Lower leg skin (tissue), 4 donors: ENCODE measurements around the gene PPIL6. TPM values are rescaled to one million over a fixed set of nuclear protein-coding genes. Genes with fewer than 3 reads are reported as not detected.
A peak's percentile ranks its signal among the peaks of the same experiment; 100 is the strongest.

ENCODE experiments used
- DNase-seq, 2 donors: peaks; one replicate each; pipeline ENCODE4 v3.0.0-alpha.2; 2019; ENCODE audit warnings: low spot score in 2 of 2
- H3K4me3 ChIP-seq: fragments of 200-600 bp; sonication (generic); 2 replicates; pipeline ENCODE4 v1.5.1; 2017; ENCODE audit warnings: mild to moderate bottlenecking, low read depth; ENCODE audit not compliant: poor library complexity, severe bottlenecking
- POLR2A ChIP-seq, 2 donors: fragments of 450-650 bp; IDR thresholded peaks; one replicate each; pipeline ENCODE4 v1.6.1; 2016 to 2017; ENCODE audit warnings: antibody characterized with exemption in 2 of 2, mild to moderate bottlenecking in 1 of 2, moderate library complexity in 1 of 2
- WGBS, 2 donors: methylation state at CpG; one replicate each; pipeline ENCODE4 v1.1.5; 2018; 5-methylcytosine and 5-hydroxymethylcytosine counted together
- intact Hi-C: fragments of 100-400 bp; cut with DNase I; formaldehyde crosslinking; loops from one replicate; pipeline ENCODE4 v1.15.0; 2023; ENCODE audit warnings: low total_unique reads
- total RNA-seq, 4 donors: library from RNA; depleted of rRNA; stranded (reverse); fragments of >200 nt; gene quantifications; one replicate each; pipeline ENCODE4 v1.1.0, GENCODE V29; 2016
- TF ChIP-seq, protein P1 (sequence below), 3 donors: fragments of 450-650 bp; IDR thresholded peaks; one replicate each; pipeline ENCODE4 v1.5.1; 2016; ENCODE audit warnings: antibody characterized with exemption in 3 of 3, mild to moderate bottlenecking in 3 of 3, moderate library complexity in 2 of 3

PPIL6 gene
- total RNA-seq, 4 donors from 2014 or later, result 1.5 to 9.1 (median 2.3) TPM

DNA sequence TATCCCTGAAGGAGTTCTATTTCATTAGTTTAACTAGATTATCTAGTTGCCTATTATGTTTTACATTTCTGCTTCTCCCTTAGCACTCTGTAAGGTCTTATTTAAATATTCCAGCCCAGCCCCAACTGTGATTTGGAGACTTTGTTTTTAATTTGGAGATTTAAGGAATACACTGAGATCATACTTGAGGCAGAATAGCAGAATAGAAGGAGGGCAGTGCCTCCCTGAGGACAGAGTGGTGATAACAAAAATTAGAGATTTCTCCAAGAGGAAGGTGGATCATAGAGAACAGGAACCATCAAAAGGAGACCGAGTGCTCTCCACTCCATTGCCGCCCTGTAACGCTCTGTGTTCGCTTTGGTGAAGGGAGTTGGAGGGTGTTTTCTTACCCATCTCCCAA is 43.4 kb downstream of the PPIL6 start:
- 68% methylated on average over 4 of the region's 4 CpGs for WGBS, 2 donors
- intact Hi-C loops, result no loop called here
- peak in 1 of 2 donors; percentile 37 for DNase-seq
- TF ChIP-seq, protein P1, sequence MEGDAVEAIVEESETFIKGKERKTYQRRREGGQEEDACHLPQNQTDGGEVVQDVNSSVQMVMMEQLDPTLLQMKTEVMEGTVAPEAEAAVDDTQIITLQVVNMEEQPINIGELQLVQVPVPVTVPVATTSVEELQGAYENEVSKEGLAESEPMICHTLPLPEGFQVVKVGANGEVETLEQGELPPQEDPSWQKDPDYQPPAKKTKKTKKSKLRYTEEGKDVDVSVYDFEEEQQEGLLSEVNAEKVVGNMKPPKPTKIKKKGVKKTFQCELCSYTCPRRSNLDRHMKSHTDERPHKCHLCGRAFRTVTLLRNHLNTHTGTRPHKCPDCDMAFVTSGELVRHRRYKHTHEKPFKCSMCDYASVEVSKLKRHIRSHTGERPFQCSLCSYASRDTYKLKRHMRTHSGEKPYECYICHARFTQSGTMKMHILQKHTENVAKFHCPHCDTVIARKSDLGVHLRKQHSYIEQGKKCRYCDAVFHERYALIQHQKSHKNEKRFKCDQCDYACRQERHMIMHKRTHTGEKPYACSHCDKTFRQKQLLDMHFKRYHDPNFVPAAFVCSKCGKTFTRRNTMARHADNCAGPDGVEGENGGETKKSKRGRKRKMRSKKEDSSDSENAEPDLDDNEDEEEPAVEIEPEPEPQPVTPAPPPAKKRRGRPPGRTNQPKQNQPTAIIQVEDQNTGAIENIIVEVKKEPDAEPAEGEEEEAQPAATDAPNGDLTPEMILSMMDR (IDR thresholded peaks at IDR 0.05), result no peak
- TF ChIP-seq POLR2A (IDR thresholded peaks at IDR 0.05), result no peak
- no peak overlapping the region for H3K4me3 ChIP-seq

DNA sequence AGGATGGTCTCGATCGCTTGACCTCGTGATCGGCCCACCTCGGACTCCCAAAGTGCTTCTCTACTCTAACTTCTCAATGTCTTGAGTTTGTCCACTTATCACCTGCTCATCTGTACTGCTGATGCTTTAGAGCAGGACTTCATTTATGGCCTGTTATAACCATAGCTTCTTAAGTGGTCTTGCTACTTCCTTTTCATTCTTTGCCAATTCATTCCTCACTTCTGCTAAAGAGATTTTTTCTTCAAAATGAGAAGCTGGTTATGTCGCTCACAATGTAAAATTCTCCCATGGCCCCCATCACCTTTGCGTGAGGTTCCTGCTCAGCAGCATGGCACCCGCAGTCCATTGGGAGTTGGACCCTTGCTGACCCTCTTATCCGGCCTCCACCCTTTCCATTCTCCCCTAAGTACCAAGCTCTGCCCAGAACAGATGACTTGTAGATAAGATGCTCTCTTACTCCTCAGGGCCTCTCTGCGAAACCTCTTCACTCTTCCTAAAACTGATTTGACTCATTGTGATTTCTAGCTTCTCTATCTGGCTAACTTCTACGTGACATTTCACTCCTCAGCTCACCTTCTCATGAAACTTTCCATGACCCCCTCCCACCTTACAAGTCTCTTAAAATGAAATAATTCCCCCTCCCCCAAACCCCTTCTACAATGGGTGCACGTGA is 44.2 kb downstream of the PPIL6 start:
- peak in 1 of 2 donors; percentile 14 for DNase-seq
- no peak for TF ChIP-seq POLR2A (IDR thresholded peaks at IDR 0.05)
- TF ChIP-seq, protein P1 (IDR thresholded peaks at IDR 0.05), result no peak
- H3K4me3 ChIP-seq, result no peak overlapping the region
- 93 to 96% methylated on average over 12 of the region's 12 CpGs for WGBS, 2 donors
- intact Hi-C loops, result no loop called here

DNA sequence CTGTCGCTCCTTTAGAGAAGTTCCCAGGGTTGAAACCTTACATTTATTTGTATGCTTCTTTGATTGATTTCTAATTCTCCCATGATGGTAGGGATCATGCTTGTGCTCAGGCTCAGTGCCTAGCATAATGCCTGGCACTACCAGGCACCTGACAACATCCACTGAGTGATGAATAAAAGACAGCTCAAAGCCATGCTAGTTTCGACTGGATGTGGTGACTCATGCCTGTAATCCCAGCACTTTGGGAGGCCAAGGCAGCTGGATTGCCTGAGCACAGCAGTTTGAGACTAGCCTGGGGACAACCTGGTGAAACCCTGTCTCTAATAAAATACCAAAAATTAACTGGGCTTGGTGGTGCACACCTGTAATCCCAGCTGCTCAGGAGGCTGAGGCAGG is 46.5 kb downstream of the PPIL6 start:
- TF ChIP-seq, protein P1 (IDR thresholded peaks at IDR 0.05), result no peak
- no peak for TF ChIP-seq POLR2A (IDR thresholded peaks at IDR 0.05)
- intact Hi-C loops, result no loop called here
- no peak for DNase-seq
- no peak overlapping the region for H3K4me3 ChIP-seq
- 54 to 67% methylated on average over 2 of the region's 2 CpGs for WGBS, 2 donors

DNA sequence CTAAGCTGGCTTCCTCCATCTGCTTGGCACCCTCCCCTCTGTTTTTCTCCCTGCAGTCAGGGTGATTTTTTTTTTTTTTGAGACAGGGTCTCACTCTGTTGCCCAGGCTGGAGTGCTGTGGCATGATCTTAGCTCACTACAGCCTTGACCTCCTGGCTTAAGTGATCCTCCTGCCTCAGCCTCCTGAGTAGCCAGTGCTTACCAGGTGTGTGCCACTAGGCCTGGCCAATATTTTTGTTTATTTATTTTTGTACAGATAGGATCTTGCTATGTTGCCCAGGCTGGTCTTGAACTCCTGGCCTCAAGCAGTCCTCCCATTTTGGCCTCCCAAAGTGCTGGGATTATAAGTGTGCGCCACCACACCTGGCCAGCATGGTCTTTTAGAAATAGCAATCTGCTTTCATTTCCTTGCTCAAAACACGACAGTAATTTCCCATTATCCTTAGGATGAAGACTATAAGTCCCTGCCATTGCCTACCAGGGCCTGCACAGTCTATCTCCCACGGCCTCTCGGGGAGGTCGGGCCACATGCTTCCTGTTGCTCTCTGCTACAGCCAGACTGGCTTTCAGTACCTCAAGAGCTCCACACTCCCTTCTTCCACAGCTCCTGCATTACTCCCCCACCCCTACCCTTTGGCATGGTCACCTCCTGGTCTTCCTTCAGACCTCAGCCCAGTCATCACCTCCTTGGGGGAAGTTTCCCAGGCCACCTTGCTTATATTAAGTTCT is 47.1 kb downstream of the PPIL6 start:
- no peak overlapping the region for H3K4me3 ChIP-seq
- intact Hi-C loops, result no loop called here
- TF ChIP-seq, protein P1 (IDR thresholded peaks at IDR 0.05), result no peak
- TF ChIP-seq POLR2A (IDR thresholded peaks at IDR 0.05), result no peak
- no peak for DNase-seq
- 72 to 83% methylated on average over 5 of the region's 5 CpGs for WGBS, 2 donors

DNA sequence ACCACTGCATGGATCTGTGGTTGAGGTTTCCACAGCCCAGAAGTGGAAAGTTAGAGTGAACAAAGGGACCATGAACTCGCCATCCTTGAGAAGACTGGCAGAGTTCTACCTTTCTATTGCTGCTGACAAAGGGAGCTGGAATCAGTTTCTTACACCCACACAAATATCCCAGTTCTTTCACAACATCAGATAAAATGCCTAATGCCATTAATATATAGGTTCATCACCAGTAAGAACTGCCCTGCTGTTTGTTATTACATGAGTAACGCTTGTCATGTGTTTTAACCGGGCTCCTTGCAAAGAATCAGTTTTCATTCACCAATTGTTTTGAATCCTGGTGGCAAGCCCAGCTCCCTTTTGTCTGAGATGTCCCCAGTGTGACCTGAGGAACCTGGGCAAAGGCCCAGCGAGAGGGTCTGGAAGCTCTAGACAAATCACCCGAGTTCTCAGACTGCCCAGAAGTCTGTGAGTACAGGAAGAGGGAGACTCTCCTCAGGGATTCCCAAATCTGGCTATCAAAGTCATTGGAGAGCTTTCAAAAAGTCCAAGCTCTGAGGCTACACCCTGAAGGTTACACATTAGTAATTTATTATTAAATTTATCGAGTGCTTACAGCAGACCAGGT is 50.7 kb downstream of the PPIL6 start:
- no peak overlapping the region for H3K4me3 ChIP-seq
- 33 to 46% methylated on average over 6 of the region's 6 CpGs for WGBS, 2 donors
- intact Hi-C loops, result loop anchor here (10.0 kb wide), 1 partner anchor 205 kb away; no protein-coding TSS in a partner anchor
- TF ChIP-seq POLR2A (IDR thresholded peaks at IDR 0.05), result no peak
- TF ChIP-seq, protein P1 (IDR thresholded peaks at IDR 0.05), result no peak
- no peak for DNase-seq
